HG03108 (cell line): Measurements from ENCODE around the gene SMG6.
A peak's percentile ranks its signal among the peaks of the same experiment; 100 is the strongest.

Experiments
- ATAC-seq: cut with Tn5 transposase; IDR thresholded peaks from one replicate; pipeline ENCODE4 v1.9.1; 2021; ENCODE audit warnings: moderate library complexity; ENCODE audit not compliant: unreplicated experiment

SMG6 gene

DNA sequence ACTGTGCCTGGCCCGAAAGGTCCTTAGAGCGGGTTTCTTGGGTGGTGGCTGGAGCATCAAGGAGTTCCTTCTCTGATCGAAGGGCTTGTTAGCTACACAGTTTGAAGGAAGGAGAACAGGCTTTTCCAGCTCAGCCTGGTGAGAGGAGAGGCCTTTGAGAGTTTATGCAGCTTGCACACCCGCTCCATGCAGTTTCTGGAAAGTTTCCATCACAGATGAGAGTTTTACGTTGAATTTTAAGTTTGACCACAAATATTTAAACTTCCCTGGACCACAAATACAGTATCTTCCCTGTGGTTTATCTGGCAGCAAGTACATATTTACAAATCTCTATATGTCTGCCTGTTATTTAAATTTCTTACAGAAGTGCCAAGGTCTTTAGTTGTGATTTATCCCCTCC is 191.9 kb downstream of the SMG6 start:
- ATAC-seq = no peak

DNA sequence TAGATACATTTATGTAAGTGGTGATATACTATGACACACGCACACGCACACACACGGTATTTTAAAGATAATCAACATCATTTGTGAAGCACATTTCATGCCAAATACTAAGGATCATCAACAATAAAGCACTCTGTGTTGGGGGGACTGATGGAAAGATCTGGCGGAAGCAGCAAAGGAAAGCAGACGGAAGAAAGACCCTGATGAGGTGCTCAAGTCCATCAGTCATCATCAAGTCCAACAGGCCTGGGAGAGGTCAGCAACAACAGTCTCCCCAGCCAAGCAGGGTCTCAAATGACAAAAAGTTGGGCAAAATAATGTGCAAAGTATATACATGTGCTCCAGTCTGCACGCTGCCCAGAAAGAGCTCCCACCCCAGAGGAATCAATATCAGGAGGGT is 193.1 kb downstream of the SMG6 start:
- ATAC-seq = no peak

DNA sequence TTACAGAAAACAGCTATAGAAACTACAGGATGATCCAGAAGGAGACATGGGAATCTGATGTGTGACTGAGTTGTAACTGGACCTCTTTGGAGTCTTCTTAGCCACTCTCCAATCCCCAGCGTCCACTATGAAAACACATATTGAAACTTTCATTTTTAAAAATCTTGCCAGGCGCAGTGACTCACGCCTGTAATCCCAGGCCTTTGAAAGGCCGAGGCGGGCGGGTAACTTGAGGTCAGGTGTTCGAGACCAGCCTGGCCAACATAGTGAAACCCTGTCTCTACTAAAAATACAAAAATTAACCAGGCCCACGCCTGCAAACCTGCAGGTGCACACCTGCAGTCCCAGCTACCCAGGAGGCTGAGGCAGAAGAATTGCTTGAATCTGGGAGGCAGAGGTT is 195.4 kb downstream of the SMG6 start:
- no peak for ATAC-seq

DNA sequence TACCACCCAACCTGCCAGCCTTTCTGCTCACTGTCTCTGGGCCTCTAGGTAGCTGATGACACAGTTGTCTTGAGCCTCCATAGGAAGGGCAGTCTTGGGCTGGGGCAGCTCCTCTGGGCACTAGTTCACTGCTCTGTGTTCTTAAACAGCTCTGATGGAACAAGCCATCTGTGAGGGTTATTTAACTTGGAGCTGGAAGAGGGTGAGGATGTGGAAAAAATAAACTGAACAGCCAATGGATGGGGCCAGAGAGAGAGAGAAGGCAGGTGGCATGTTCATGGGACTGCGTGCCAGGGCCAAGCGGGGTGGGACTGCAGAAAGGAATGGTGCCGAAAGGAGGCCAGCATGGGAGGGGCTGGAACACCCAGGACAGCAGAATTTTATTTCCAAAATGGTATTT is 196.1 kb downstream of the SMG6 start:
- ATAC-seq = no peak

DNA sequence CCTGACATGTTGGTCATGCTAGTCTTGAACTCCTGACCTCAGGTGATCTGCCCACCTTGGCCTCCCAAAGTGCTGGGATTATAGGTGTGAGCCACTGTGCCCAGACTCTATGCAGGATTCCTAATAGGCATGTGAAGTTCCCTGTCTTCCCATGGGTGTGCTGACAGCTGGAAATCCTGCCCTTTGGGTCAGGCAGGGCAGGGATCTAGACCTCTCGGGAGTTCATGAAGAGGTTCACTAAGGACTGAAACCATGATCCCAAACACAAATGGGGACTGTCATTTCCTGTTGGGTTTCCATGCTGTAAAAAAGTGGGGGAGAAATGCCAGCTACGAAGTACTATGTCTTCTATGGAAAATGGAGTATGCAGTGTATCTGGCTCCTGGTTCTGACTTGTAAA is 196.5 kb downstream of the SMG6 start:
- ATAC-seq = no peak

DNA sequence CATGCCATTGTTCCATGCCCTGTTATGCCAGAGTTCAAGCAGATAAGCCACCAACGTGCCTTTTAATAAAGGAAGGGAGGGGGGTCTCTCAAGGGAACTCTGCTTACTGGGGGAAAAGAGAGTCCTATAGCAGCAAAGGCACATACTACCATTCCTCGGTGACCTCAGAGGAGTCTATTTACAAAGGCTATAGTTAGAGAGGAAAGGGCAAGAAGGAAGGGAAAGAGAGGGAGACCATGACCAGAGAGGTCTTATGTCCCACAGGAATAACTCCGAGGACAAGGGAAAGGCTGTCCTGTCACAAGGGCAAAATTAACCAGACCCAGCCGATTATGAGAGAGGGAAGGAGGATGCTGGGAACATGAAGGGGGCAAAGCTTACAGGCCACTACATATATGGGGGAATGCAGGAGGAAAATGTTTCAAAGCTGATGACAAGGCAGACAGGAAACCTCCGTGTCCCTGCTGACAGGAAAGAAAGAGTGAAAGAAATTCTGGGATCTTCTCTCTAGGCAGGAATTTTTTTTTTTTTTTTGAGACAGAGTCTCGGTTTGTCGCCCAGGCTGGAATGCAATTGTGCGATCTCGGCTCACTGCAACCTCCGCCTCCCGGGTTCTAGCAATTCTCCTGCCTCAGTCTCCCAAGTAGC is 197.2 kb downstream of the SMG6 start:
- ATAC-seq = no peak

DNA sequence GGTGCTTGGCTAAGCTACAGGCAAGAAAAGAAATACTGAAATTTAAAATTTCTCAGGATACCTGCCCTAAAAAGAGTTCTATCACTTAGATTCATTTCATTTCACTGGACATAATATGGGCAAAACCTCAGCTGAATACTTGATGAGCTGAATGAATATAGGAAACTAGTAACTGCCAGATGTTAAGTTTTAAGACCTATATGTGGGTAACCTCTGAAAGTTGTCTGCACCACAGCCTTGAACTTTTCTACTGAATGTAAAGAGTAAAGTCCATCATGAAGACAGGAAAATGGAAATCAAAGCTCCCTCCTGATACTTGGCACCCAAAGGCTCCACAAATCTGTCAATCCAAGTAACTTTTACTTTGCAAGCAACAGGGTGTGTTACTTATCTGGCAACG is 197.9 kb downstream of the SMG6 start:
- ATAC-seq = no peak

DNA sequence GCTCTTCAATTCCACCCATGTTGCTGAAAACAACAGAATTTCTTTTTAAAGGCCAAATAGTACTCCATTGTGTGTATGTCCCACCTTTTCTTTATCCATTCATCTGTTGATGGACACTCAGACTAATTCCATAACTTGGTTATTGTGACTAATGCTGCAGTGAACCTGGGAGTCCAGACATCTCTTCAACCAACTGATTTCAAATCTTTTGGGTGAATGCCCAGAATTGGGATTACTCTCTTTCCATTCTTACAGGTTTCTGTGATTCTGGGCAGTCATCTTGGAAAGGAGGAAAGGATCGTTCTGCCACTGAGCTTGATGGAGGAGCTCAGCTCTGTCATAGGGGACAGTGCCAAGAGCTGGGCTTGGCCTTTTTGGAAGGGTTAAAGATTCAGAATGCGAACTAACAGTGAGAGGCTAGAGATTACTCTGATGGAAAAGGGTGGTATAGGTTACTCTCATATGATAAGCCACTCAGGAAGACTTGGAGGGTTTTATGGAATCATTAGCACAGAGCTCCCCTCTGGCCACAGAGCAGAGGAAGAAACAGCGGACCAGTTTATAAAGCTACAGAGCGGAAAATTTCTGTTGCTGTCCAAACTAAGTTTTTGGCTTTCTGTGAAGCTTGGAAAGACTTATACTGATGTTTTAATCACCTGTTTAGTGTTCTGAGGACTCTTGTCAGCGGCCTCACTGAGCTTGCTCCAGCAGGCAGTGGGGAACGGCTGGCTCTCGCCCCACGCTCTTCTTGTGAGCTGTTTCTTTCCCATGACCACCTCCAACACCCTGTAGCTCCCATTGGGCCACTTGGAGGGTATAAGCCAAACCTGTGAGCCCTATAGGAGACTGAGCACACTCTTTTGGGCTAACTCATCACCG is 200.4 kb downstream of the SMG6 start:
- ATAC-seq = no peak

DNA sequence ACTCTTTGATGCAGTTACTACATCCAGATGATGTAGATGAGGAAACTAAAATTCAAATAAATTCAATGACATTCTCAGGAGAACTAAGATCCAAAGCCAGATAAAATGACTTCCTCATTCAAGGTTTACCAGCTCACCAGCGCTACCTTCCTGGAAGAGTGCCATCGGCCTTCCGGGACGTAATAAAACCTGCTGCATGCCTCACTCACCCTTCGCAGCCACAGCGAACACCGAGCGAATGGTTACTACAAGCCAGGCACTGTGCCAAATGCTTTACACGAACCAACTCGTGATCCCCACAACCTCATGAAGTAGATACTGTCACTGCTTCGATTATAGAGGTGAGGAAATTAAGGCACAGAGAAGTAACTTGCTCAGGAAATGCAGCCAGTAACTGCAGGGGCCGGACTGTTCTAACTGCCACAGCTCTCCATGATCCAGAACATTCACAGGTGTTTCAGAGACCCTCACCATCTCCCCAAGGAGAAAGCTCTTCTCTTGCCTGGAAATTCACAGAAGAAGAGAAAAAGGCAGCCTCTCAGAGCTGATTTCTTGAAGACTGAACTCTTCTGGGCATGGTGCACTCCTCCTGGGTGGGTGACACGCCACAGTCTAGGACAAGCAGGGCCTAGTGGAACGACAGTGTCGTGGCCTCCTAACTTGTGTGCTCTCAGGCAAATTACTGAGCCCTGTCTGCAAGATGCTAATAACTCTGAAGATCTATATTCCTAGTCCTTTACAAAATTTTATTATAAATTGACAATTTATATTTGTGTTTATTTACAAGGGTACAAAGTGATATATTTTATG is 201.9 kb downstream of the SMG6 start:
- ATAC-seq = no peak

DNA sequence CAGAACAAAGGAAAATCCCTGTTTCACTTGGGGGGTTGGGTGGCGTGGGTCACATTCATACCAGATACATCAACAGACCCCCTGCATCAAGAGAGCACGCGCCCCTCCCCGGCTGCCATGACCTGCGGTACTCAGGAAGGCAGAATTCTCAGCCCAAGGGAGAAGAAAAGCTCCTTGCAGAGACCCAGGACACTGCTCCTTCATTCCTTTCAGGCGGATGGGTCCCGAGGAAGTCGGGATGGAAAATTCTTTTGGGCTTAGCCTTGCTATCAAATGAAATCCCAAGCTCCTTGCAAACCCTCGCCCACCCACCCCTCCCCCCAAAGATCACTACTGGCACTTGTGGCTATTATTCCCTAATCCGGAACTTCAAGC is 208.1 kb downstream of the SMG6 start:
- no peak for ATAC-seq

DNA sequence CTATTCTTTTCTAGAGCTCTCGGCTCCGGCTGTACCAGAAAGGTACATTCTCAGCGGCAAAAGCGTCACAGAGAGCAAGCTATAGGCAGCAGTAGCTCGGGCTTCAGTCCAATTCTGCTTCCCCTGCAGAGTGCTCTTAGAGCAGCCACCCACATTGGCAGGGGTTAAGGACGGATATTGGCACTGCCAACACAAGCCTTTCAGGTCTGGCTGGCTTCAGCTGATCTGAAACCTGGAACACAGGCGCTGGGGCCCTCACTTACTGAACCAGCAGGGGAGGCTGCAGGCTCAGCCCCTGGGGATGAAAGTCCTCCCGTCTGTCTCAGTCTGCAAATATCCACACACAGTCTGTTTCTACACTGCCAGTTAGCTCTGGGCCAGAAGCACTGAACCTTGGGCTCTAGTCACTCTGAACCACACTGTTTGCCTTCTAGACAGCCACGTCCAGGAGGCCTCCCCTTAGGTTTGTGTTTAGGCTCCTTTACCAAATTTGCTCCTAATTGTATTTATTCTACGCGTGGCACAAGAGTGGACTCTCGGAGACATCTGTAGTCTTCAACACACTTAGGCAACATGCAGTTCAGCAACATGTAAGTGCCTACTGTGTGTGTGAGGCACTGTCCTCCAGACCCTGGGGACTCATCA is 208.6 kb downstream of the SMG6 start:
- ATAC-seq = no peak

DNA sequence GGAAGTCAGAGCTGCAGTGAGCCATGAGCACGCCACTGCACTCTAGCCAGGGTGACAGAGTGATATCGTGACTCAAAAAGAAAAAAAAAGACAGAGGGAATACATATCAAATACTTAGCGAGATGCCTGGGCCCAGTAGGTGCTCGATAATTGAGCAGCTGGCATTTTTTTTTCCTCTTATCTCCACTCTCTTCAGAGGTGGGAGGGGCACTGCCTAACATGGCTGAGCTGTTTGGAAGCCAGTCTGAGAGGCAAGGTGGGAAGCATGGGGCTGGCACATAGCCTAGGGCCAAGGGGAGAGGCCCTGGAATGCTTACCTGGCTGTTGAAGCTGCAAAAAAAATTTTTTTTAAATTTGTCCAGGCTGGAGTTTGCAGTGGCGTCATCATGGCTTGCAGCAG is 210.2 kb downstream of the SMG6 start:
- no peak for ATAC-seq

DNA sequence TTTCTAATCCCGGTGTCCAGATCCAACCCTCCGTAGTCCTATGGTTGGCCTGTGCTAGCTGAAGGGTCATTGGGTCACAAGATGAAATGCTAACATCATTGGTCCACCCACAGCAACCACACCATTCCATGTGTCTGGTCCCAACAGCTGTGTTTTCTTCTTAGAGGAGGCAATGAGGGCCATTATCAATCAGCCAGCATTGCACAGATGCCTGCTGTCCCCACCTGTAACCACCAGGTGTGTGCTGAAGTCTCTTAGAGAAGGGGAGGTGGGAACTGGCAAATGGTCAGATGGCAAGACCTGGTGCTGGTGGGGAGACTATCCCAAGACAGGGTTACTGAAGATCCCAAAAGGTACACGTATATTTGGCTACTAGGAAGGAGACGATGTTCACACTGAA is 211.3 kb downstream of the SMG6 start:
- no peak for ATAC-seq

DNA sequence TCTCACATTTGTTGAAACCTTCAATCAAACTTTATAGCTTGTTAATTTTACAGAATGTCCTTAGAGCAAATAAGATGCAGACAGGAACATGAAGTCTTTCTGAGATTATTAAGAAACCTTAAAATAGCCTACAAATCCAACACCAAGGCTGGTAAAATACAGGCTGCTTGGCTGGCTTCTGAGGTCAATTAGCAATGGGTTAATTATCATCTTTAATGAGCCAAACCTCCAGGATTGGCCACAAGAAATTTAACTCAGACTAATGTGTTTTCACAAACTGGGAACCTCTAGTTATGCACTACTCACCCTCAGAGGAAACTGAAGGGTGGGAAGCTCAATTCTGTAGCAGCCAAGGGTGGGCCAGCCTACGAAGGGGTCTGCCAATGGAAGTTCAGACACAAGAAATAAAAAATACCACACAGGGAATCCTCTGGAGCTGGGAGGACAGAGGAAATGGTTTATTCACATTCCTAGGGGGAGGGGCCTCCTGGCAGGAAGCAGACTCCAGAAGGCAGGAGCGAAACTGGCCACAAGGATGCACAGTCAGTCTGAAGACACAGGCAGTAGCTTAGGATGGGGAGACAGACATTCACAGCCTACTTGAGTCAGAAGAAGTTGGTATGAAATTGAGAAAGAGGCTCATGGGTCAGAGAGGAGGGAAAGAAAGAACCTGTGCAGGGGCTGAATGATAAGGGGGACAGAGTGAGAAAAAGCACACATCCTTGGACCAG is 212.6 kb downstream of the SMG6 start:
- ATAC-seq = no peak

DNA sequence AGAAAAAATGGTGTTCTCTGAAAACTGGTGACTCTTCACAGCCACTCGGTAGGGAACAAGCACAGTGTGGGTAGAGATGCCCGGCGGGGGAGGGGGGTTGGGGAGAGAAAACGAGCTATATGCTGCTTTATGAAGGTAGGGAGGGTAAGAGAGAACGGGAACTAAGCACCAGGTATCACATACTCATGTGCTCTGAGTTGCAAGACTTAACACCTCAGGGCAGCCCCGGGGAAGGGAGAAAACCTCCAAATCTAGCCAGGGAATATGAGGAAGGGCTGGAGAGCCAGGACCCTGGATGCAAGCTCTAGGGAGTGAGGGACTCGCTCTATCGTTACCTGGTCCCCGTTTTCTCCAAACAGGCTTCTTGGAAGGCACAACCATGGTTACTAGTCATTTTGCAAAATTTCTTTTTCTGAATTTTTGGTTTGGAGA is 213.4 kb downstream of the SMG6 start:
- ATAC-seq = no peak

DNA sequence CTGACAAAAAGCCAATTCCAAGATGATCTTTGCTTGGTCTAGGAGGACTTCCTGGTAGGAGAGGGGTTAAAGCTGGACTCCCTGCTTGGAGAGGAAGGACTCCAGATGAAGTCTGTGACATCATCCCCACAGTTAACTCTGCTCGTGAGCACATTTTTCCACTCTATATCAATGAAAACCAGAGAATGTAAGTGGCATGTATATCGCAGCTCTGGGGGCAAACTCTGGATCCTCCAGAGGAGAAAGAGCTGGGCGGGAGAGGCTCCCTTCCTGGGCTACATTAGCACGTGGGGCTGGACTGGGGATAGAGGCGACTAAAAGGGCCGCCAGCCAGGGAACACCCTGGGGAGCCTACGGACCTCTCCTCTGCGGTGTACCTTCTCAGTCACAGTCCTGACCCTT is 214.6 kb downstream of the SMG6 start:
- ATAC-seq = peak; percentile 12

DNA sequence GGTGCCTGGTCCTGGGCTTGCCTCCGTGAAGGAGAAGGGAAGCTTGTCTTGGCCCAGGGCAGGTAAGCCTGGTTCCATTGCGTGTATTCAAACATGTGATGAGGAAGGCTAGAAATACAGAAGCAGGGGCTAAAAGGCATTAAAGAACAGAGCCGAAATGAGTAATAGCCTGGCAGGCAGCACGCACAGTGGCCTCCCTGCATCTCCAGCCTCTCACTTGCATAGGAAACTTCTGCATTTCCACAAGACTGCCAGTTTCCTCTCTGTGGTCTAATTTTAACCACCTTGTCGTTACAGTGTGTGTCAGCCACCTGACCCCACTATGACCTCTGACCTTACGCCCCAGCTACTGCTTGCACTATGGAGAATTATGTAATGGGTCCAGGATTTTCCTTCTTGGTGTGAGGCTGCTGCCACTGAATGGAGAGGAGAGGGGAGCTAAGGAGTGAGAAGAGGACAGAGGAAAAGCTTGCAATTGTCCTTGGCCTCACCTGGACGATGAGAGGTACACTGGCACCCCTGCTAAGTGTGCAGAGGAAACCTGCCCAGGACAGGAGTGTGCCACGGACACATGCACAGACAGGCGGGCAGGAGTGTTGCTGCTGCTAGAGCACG is 215.9 kb downstream of the SMG6 start:
- ATAC-seq = peak; percentile 42

DNA sequence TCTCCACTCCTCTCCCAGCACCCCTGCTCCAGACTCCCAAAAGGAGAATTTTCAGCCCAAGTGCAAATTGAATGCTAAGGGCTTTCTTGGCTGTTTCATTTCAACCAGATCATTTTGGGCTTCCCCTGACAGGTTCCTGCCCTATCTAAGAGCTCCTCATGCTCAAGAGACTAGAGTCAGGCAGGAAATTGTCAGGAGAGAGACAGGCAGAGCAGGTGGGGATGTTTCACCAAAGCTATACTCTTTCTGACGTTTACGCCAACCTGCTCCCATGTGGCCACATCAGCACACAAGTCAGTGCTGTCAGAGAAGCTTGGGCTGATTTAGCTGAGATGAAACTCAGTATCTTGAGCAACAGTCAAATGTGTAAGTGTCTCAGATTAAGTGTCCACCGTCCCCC is 217.3 kb downstream of the SMG6 start:
- no peak for ATAC-seq

DNA sequence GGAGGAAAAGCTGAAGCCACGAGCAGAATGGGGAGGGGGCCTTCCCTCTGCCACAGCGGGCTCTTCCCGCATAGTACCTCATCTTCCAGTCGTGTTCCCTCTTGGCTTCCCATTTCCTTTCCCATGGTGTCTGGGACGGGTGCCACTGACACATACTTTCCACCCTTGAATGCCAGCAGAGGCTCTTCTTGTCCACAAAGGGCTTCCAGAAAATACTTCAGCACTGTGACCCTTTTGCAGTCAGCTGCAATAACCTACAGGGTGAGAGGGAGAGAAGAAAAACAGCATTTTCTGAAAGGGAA is 218.0 kb downstream of the SMG6 start:
- no peak for ATAC-seq
